Superior temporal gyrus (tissue), 1 donor: ENCODE data around the gene SEMA6C.

Source experiments
- DNase-seq: peaks from one replicate; pipeline ENCODE4 v3.0.0-alpha.2; 2016; ENCODE audit errors: extremely low spot score

The SEMA6C gene

GRCh38 chr1:151158751-151159251 lies 12.4 kb upstream of the SEMA6C start:
- DNase-seq = no peak

DNA sequence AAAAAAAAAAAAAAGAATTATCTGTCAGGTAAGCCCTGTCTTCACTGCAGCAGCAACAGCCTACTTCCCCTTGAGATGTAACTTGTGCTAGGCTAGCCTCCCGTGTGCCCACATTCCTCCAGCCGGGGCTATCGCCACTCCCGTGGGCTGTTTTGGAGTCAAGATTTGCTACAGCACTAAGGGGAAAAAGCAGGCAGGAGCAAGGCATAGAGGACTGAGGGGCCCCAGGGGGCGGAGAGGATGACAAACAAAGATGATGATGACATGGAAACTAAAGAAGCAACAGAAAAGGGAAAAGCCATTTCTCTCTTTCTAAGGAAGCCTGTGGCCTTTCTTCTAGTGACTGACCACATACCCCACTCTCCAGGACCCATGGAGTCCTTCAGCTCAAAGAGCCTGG lies 11.9 kb upstream of the SEMA6C start:
- no peak for DNase-seq

- no peak for DNase-seq
Observed at GRCh38 chr1:151157067-151157531, 10.7 kb upstream of the SEMA6C start.

DNA sequence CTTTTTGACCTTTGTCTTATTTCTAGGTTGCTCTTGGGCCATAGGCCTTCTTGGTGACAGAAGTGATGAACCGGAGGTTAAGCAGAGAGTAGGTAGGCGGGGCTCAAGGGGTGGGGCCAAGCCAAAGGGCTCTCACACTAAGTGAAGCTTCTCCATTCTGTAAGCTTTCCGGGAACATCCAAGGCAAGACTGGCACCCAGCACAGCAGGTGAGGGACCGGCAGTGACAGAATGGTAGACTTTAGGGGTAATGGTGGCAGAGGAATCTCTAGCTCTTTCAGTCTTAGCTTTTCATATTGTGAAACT lies 10.0 kb upstream of the SEMA6C start, which contains the start of gene TNFAIP8L2:
Gene TNFAIP8L2, plus strand, starts transcription at position 135 of the 305 bp plus-strand sequence. CDS start 2,049 bp downstream, outside the sequence.
- DNase-seq = no peak

DNA sequence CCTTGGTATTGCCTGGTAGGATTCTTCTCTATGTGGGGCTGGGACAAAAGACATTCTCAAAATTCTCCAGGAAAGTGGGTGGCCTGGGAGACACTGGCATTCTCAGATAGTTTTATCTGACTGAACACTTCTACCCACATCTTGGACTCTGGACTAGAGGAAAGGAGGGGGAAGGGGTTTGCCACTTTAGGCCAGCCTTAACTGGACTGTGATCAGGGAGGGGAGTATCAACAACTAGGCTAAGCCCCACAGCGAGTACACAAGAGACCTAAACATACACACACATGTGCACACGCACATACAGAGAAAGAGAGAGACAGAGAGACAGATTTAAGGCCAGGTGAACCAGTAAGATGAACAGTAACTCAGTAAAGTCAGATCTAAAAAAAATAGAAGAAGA lies 1.2 kb upstream of the SEMA6C start:
- DNase-seq = no peak

DNA sequence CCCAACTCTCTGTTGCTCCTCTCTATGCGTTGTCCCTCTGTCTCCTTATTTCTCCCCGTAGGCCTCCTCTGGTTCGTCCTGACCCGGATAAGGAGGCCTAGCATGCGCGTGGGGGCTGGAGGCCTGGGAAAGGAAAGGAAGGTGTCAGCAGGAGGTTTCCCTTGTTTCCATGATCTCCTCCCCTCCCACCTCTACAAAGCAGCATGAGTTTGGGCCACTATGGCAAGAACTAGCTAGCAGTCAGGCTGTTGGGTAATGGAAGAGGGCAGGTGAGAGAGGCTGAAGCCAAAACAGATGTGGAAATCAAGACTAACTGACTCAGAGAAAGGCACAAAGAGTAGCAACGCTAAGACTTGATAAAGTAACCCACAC lies 687 bp upstream of the SEMA6C start:
- no peak for DNase-seq

GRCh38 chr1:151146072-151146411 lies 389 bp downstream of the SEMA6C start:
- DNase-seq = no peak

GRCh38 chr1:151145304-151146071 lies 943 bp downstream of the SEMA6C start:
- peak; percentile 36 for DNase-seq

- no peak for DNase-seq
Observed at GRCh38 chr1:151144474-151145303, 1.7 kb downstream of the SEMA6C start.

GRCh38 chr1:151143986-151144385 lies 2.4 kb downstream of the SEMA6C start:
- no peak for DNase-seq

DNA sequence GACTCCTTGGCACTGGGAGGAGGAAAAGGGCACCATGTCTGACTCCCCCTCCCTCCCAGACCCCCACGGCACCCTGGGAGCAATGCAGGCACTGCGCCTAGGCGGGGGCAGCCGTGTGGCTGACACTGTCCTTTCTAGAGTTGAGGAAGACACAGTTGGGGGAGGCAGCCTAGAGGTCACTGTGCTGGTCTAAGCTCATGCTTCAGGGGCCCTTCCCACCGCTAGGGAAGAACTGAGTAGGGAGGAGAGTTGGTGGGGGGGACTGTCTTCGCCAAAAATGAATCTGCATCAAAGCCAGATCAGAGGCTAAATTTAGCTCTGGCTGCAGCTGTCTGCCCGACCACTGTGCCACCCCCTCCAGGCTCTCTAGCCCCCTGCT lies 3.4 kb downstream of the SEMA6C start:
- no peak for DNase-seq

DNA sequence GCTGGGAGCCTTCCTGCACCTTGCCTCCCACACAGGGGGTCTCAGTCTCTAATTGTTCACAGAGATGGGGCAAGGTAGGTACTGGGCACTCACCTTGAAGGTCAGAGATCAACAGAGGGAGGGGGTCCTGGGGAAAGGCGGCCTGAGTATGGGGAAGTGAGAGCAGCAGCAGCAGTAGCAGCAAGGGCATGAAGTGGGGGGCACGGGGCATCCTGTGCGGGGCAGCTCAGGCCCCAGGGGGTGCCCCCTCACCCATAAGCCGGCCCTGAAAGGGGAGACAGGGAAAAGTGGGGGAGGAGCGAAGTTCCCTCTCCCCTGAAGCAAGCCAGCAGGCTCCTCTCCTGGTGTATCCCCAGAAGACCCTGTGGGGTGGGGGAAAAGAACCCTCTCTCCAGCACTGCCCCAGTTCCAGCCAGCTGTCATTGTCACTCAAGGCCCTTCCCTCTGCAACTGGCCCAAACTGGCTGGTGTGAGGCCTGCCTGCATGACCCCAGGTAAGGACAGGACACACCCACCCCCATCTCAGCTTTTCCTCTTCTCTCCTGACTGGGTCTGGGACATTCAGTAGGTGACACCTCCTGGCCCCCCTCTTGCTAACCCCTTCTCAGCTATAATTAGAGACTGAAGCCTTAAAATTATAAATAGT lies 3.9 kb downstream of the SEMA6C start:
- no peak for DNase-seq

GRCh38 chr1:151137789-151138188 lies 8.6 kb downstream of the SEMA6C start:
- DNase-seq = no peak

DNA sequence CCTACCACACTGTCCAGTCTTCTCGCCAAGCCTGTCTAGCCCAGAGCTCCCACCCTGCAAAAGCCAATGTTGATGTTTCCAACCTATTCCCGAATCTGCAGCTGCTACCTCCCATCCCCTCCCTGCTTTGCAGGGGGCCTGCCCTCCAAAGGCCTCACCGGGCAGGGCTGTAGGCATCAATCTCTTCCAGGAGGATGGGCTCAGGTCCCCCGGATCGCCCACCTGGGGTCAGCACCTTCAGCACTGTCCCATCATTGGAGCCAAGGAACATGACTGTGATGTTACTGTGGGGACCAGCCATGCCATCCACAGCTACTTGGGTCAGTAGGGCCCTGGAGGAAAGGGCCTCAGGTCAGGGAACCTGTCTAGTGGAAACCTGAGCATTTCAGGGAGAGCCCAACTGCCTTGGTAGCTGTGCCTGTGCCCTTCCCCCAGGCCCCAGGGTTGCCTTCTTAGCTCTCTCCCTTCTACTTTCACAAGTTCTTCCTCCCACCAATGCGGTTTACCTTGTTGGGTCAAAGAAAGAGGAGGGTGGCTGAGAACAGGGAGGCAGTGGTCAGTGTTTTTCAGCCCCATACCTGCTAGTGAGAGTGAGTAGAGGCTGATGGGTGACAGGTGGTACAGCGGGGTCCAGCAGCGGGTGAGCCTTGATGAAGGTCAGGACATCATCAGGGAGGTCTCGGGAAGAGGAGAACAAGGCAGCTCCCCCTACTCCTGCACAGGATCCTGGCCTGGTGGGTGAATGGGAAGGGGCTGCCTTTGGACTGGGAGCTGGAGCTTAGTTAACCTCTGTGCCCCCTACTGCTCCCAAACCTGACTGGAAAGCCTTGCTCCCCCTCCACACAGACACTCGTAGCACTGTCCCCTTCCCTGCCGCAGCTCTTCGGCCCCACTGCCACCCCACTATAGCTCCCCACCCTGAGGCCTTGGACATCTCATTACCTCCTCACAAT lies 10.7 kb downstream of the SEMA6C start:
- no peak for DNase-seq

DNA sequence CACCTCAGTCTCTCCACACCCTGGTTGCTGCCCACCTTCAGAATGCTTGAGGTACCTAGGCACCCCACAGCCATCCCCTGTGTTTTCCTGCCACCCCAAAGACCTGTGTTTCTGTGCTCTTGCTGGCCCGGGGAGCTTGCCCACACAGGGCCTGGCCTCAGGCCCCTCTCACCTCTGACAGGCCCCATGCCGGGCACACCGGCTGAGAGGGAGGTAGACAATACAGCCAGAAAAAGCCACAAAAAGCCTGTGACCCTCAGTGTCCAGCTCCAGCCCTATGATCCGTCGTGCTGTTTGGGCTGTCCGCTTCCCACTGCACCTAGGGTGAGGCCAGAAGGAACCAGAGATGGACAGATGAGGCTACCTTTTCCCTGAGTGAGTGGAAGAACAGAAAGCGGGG lies 11.4 kb downstream of the SEMA6C start:
- no peak for DNase-seq

DNA sequence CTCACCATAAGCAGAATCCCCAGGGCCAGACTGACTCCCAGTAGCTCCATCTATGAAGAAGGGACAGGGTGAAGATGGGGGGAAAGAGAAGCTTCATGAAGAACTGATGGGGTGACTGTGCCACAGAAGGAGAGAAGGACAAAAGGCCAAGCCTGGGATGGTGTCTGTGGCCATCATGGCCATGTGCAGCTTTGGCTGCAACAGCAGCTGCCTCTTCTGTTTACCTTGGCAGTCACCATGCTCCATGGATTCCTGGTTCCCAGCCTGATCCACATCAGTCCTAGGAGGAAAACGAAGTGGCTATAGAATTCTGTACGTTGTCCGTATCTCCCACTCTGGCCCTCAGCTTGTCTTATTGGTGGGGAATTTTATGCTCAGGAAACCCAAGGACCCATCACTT lies 12.0 kb downstream of the SEMA6C start:
- DNase-seq = no peak

- no peak for DNase-seq
Observed at GRCh38 chr1:151133018-151133806, 13.2 kb downstream of the SEMA6C start.

GRCh38 chr1:151132335-151133017 lies 14.0 kb downstream of the SEMA6C start:
- DNase-seq = no peak

DNA sequence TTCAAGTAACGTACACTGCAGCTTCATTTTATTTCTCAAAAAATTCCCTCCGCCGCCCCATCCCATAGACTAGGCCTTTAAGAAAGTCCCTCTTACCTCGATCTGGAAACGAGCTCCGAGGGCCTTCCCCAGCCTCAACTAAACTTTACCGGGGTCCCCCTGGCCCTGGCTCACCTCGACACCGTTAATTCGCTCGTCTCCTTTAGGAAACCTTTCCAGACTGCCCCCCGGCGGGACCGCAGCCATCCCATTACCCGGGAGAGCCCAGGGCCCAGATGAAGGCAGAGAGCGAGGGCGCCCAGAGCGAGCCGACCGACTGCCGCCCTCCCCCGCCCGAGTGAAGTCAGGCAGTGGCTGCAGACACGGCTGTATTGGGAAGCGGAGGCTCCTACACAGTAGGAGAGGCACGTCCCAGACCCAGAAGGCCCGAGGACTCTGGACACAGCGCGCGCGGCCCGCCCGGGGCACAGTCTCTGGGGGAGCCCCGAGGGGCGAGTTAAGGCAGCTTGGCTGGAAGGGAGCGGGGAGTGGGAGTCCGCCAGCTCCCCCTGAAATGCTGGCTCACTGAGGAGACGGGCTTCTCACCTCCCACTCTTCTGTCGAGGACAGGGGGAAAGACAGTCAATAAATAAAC lies 14.6 kb downstream of the SEMA6C start:
- no peak for DNase-seq
